Ovary (tissue), 9 donors: Measurements from ENCODE around the gene MASP1. TPM values are rescaled to one million over a fixed set of nuclear protein-coding genes. Genes with fewer than 3 reads are reported as not detected.

ENCODE experiments used
- DNase-seq, 5 donors: peaks; one replicate each; pipeline ENCODE4 v3.0.0-alpha.2; 2019 to 2020
- H3K27ac ChIP-seq, 2 donors: fragments of 200-600 bp; one replicate each; pipeline versions ENCODE4 v1.5.1 to v1.8.0; 2019 to 2022
- H3K27me3 ChIP-seq: fragments of 200-600 bp; one replicate; pipeline ENCODE4 v1.8.0; 2022
- H3K36me3 ChIP-seq: fragments of 200-600 bp; sonication (generic); one replicate; pipeline ENCODE4 v1.5.1; 2019
- H3K4me1 ChIP-seq: one replicate; pipeline ENCODE4 v1.8.1; 2013; ENCODE audit warnings: mild to moderate bottlenecking, moderate library complexity; ENCODE audit not compliant: insufficient read depth
- H3K4me3 ChIP-seq: fragments of 200-600 bp; sonication (generic); one replicate; pipeline ENCODE4 v1.5.1; 2017
- H3K9me3 ChIP-seq, 2 donors: fragments of 200-600 bp in 1 of 2; sonication (generic) in 1 of 2; one replicate each; pipeline versions ENCODE4 v1.5.1 to v1.8.1; 2013 to 2019; ENCODE audit warnings: mild to moderate bottlenecking in 1 of 2, moderate library complexity in 1 of 2
- CTCF ChIP-seq, 3 donors: fragments of 450-650 bp in 2 of 3; fragments of 200-600 bp in 1 of 3; IDR thresholded peaks; one replicate each; pipeline versions ENCODE4 v1.5.1 to v1.8.0; 2016 to 2022; ENCODE audit warnings: antibody characterized with exemption in 3 of 3, mild to moderate bottlenecking in 1 of 3
- EP300 ChIP-seq: sonication (generic); formaldehyde crosslinking; IDR thresholded peaks from one replicate; pipeline ENCODE4 v1.6.1; 2017; ENCODE audit warnings: antibody characterized with exemption
- POLR2A ChIP-seq: fragments of 450-650 bp; IDR thresholded peaks from one replicate; pipeline ENCODE4 v1.6.1; 2017; ENCODE audit warnings: antibody characterized with exemption, mild to moderate bottlenecking, moderate library complexity
- WGBS, 3 donors: extraction: QIAGEN DNeasy Blood & Tissue Kit in 1 of 3; methylation state at CpG; one replicate each; pipeline versions ENCODE4 v1.1.5 to v1.1.7; 2013 to 2017; 5-methylcytosine and 5-hydroxymethylcytosine counted together
- intact Hi-C, 4 donors: fragments of 100-400 bp; cut with DNase I; formaldehyde crosslinking; loops; one replicate each; pipeline versions ENCODE4 v1.11.0 to v1.15.1; 2022 to 2023
- polyA plus RNA-seq, 2 donors: library from polyadenylated mRNA; stranded (reverse); fragments of 200-250 nt in 1 of 2; fragments of 350-450 nt in 1 of 2; fragmentation: Illumina TruSeq in 1 of 2; extraction: RNeasy Lipid Tissue Mini Kit (QIAGEN cat#74804) in 1 of 2; gene quantifications; one replicate each; pipeline ENCODE4 v1.2.3, GENCODE V29; 2013 to 2014
- total RNA-seq, 7 donors: library from RNA; depleted of rRNA in 2 of 7; stranded (reverse); fragments of >200 nt in 2 of 7; fragmentation: NEBNext Ultra II Directional in 3 of 7; extraction: Animal tissue kit (Norgen Biotek cat#: 25700) in 3 of 7; gene quantifications; one replicate each; pipeline versions ENCODE4 v1.1.0 to v1.2.4, GENCODE V29; 2016 to 2023
- donor health status: DM: no; HTN: no; CAD: no; lungs with moderate emphysema.
- donor health status: DM: no; HTN: no; CAD: no.
- donor health status: Bipolar disorder and iron deficiency.
- donor health status: DM: yes; HTN: yes; CAD: no.
- donor health status: DM: no; HTN: no; CAD: no.
- donor health status: DM: yes; HTN: yes; CAD: no.

Gene MASP1
- total and polyA plus RNA-seq, 9 donors = 0.40 to 19.5 (median 4.4) TPM

GRCh38 chr3:187276397-187277128, 15.0 kb downstream of the MASP1 start:
- 43 to 63% (median 55%) methylated on average over 7 of the region's 7 CpGs for WGBS, 3 donors
- H3K36me3 ChIP-seq = no peaks in the 10 kb centered on the region
- peaks cover 4% of the 10 kb centered on the region for H3K4me1 ChIP-seq
- H3K27me3 ChIP-seq = no peaks in the 10 kb centered on the region
- no peak for DNase-seq
- H3K9me3 ChIP-seq = no peaks in the 10 kb centered on the region
- no peak overlapping the region for H3K4me3 ChIP-seq
- H3K27ac ChIP-seq = no peak overlapping the region
- TF ChIP-seq EP300 (no peak), CTCF (IDR thresholded peaks at IDR 0.05) (no peak), POLR2A (no peak)
- intact Hi-C loops = no loop called here

- H3K27me3 ChIP-seq = no peaks in the 10 kb centered on the region
- no peak overlapping the region for H3K27ac ChIP-seq
- H3K36me3 ChIP-seq = no peaks in the 10 kb centered on the region
- intact Hi-C loops = no loop called here
- no peaks in the 10 kb centered on the region for H3K9me3 ChIP-seq
- TF ChIP-seq EP300 (no peak), CTCF (IDR thresholded peaks at IDR 0.05) (no peak), POLR2A (no peak)
- peaks cover 4% of the 10 kb centered on the region for H3K4me1 ChIP-seq
- WGBS, 3 donors = 78 to 81% (median 80%) methylated on average over 5 of the region's 5 CpGs
- no peak for DNase-seq
- H3K4me3 ChIP-seq = no peak overlapping the region
Measured at GRCh38 chr3:187274977-187275338, 16.6 kb downstream of the MASP1 start.

GRCh38 chr3:187274315-187274976, 17.1 kb downstream of the MASP1 start:
- Histone ChIP-seq H3K27me3 (no peaks in the 10 kb centered on the region), H3K9me3 (no peaks in the 10 kb centered on the region), H3K4me1 (peaks cover 4% of the 10 kb centered on the region), H3K36me3 (no peaks in the 10 kb centered on the region), H3K4me3 (no peak overlapping the region), H3K27ac (no peak overlapping the region)
- TF ChIP-seq POLR2A = no peak
- TF ChIP-seq EP300 = no peak
- TF ChIP-seq CTCF (IDR thresholded peaks at IDR 0.05) = no peak
- intact Hi-C loops = no loop called here
- no peak for DNase-seq
- 86 to 91% (median 87%) methylated on average over 6 of the region's 6 CpGs for WGBS, 3 donors

GRCh38 chr3:187271582-187271981, 20.0 kb downstream of the MASP1 start:
- Histone ChIP-seq H3K27me3 (no peaks in the 10 kb centered on the region), H3K9me3 (no peaks in the 10 kb centered on the region), H3K4me1 (peaks cover 1% of the 10 kb centered on the region), H3K4me3 (no peak overlapping the region), H3K27ac (no peak overlapping the region), H3K36me3 (no peaks in the 10 kb centered on the region)
- no peak for DNase-seq
- intact Hi-C loops = no loop called here
- TF ChIP-seq EP300 = no peak
- TF ChIP-seq CTCF (IDR thresholded peaks at IDR 0.05) = no peak
- no peak for TF ChIP-seq POLR2A
- WGBS, 3 donors = 85 to 95% (median 86%) methylated on average over 2 of the region's 2 CpGs
